ENCODE data around the gene SLC45A2.
"Not testable (repeated sequence)": the region's sequence is repeated elsewhere in the genome, so short reads cannot be mapped to it uniquely, and the experiment has no call there.

The SLC45A2 gene

GRCh38 chr5:33984671-33985124 is at the start of gene SLC45A2:
SLC45A2 (minus strand) TSS chr5:33984693; CDS start chr5:33984583, 110 bp downstream.
- no peak for DNase-seq

DNA sequence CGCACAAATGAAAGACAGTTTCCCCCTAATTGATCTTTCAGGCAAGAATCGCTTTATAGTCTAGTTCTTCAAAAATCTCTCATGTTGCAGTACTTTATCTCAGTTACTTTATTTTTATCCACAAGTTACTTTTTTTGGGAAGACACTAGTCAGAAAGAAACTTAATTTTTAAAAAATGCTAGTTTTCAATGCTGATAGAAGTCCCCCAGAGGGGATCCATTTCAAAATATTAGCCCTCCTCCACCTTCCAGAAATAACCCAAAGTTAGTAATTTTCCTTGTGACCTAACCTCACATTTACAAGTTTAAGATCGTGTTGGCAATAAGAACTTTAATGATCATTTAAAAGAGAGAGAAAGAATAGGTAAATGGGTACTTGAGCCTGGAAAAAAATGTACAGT is 47.5 kb upstream of the SLC45A2 start:
- DNase-seq: no peak

DNA sequence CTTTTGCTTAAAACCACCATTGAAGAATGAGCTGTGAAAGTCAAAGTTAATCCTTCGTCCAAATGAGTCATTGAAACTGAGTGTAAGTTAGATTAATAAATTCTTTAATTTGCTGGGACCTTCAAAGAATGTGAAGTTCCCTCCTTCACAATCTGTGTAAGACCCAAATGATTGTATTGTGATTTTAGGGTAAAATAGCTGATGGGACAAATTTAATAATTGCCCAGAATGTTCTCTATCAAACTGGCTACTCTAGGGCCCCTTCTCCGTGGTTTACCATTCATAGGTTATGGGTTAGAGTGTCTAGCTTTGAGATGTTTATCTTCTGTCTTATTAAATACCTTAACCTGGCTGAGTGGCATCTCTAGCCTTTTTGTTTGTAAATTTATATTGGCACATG is 46.6 kb upstream of the SLC45A2 start:
- no peak for DNase-seq

DNA sequence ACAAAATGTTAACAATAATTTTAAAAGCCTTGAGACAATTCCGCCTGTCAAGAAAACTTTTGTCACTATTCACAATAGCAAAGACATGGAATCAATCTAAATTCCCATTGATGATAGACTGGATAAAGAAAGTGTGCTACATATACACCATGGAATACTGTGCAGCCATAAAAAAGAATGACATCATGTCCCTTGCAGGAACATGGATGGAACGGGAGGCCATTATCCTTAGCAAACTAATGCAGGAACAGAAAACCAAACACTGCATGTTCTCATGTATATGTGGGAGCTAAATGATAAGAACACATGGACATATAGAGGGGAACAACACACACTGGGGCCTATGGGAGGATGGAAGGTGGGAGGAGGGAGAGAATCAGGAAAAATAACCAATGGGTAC is 46.1 kb upstream of the SLC45A2 start:
- DNase-seq: not testable (repeated sequence)

DNA sequence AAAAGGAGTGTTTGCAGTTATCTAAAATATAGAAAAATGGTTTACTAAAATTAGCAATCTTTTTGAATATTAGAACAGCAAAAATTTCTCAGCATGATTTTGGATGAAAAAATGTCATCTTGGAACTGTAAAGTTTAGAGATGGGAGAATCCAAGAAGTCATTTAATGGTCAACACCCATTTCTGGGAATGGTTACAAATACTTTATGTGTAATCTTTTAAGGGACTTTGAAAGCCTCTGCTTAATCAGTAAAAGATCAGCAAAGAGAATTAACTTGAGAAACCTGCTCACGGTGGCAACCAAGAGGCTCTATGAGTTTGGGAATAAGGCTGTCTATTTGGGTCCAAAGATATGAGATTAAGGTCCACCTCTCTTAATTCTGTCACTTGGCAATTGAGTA is 45.6 kb upstream of the SLC45A2 start:
- DNase-seq: no peak

DNA sequence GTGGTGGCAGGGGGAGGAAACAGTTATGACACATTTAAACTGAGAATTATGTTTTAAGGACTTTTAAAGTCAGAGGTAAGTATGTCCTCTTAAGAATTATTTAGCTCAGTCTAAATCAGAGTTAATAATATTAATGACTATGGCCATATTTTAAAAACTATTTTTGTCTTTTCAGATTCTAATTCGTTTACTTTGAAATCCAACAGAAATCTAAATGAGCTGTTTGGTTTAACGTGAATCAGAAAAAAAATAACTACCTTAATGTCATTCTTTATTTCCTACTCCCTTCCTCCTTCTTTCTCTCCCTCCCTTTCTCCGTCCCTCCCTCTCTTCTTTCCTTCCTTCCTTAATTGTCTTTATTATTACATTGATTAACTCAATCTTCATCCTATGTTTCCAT is 43.9 kb upstream of the SLC45A2 start:
- no peak for DNase-seq

GRCh38 chr5:34026089-34026761 is 41.7 kb upstream of the SLC45A2 start:
- DNase-seq: no peak

- peak; percentile 16 for DNase-seq
Observed at GRCh38 chr5:34022121-34022705, 37.7 kb upstream of the SLC45A2 start.

DNA sequence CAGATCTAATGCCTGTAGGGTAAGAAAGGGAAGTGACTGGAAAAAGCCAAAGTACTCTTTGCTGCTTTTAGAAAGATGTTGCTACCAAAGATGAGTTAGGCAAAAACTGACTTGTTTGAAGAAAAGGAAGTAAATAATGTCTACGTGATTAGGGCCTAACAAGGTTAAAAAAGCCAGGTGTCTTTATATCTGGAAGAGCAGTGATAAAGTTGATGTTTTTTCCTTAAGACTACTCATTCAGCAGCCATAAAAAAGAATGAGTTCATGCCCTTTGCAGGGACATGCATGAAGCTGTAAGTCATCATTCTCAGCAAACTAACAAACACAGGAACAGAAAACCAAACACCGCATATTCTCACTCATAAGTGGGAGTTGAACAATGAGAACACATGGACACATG is 36.8 kb upstream of the SLC45A2 start:
- no peak for DNase-seq

GRCh38 chr5:34020726-34021125 is 36.2 kb upstream of the SLC45A2 start:
- DNase-seq: no peak

- no peak for DNase-seq
Observed at GRCh38 chr5:34017254-34017653, 32.8 kb upstream of the SLC45A2 start.

GRCh38 chr5:34016750-34017149 is 32.3 kb upstream of the SLC45A2 start:
- DNase-seq: no peak

DNA sequence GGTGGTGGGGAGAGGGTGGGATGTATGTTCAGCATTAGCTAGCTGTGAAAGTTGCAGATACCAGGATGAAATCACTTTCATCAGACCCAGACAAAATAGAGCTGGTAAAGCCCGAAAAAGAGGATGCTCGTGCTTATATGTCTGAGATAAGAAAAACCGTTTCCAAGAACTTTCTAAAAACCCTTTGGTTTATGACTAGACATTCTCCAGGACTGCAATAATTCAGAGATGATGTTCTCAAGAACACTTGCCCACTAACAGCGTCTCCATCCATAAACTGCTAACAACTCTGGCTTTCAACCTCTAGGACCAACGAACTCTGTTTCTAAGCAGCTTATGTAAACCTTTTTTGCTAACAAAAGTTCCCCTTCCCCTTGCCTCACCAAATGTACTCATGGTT is 31.7 kb upstream of the SLC45A2 start:
- no peak for DNase-seq

DNA sequence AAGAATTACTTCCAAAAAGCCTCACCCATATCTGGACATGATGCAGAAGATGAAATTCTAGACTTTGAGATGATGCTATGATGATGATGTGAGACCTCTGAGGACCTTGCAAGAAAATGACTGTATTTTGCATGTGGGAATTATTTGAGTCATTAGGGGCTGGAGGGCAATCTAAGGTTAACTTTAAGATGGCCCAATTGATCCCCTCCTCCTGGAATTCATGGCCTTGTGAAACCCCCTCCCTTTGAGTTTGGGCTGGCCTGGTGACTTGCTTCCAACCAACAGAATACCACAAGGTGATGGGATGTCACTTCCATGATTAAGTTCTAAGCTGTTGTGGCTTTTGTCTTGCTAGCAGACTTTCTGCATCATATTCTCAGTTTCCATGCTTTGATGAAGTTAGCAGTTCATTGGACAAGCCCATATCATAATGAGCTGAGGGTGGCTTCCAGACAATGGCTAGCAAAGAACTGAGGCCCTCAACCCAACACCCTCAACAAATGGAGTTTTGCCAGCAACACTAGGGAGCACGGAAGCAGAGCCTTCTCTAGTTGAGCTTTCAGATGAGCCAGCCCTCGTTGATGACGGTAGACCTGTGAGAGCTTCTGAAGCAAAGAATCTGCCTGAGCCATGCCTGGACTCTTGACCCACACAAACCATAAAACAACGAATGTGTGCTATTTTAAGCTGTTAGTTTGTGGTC is 30.8 kb upstream of the SLC45A2 start:
- no peak for DNase-seq

DNA sequence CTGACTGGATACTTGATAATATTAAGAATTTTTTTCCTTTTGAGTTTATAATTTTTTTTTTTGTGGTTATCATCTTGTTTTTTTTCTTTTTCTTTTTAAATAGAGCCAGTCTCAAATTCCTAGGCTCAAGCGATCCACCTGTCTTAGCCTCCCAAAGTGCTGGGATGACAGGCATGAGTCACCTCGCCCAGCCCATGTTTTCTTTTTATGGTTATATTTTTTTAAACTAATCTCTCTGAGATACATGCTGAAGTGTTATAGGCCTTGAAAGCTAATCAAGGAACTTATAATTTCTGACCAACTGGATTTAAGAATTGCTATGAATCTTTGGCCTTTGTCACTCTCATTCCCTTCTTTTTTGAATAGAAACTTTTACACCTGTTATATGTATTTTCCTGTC is 30.1 kb upstream of the SLC45A2 start:
- DNase-seq: no peak

DNA sequence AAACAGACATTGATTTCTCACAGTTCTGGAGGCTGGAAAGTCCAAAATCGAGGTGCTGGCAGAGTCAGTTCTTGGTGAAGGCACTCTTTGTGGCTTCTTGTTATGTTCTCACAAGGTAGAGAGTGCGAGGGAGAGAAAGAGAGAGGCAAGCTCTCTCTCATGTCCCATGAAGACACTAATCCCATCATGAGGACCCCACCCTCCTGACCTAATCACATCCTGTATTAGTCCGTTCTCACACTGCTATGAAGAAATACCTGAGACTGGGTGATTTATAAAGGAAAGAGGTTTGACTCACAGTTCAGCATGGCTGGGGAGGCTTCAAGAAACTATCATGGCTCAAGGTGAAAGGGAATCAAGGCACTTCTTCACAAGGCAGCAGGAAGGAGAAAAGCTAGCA is 29.1 kb upstream of the SLC45A2 start:
- no peak for DNase-seq

- DNase-seq: no peak
Observed at GRCh38 chr5:34012791-34013190, 28.3 kb upstream of the SLC45A2 start.

- DNase-seq: no peak
Observed at GRCh38 chr5:34011536-34011935, 27.0 kb upstream of the SLC45A2 start.

DNA sequence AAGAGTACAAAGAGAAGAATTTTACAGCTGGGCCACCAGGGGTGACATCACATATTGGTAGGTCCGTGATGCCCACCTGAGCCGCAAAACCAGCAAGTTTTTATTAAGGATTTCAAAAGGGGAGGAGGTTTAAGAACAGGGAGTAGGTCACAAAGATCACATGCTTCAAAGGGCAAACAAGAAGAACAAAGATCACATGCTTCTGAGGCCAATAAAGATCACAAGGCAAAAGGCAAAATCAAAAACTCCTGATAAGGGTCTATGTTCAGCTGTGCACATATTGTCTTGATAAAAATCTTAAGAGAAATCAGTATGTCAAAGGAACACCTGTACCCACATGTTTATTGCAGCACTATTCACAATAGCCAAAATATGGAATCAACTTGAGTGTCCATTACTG is 25.7 kb upstream of the SLC45A2 start:
- DNase-seq: not testable (repeated sequence)

GRCh38 chr5:34009610-34010009 is 25.1 kb upstream of the SLC45A2 start:
- DNase-seq: no peak

GRCh38 chr5:34008802-34009201 is 24.3 kb upstream of the SLC45A2 start:
- DNase-seq: no peak

GRCh38 chr5:34007621-34008600 is 23.4 kb upstream of the SLC45A2 start, which contains the start of gene AMACR:
AMACR (minus strand) TSS chr5:34008050; CDS start chr5:34008019, 31 bp downstream.
- peak; percentile 87 for DNase-seq

DNA sequence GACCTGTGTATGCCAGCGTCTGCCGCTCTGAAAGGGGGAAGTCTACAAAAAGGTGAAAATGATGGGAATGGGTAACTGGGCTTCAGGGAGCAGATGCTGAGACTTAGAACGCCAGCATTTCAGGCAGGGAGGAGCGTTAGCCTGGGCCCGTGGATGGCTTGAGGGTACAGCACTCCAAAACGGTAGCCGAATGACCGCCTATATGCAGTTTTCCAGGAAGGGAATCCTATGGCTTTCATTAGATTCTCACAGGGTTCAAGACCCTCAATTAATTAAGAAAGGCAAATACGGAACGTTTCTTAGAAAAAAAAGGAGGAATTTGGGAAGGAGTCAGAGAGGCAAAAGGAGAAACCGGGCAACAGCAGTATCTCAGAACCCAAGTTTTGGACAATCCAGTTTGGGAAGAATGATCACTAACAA is 22.7 kb upstream of the SLC45A2 start:
- DNase-seq: no peak
